CD4-positive, alpha-beta memory T cell (primary cell): ENCODE measurements around the gene IGSF3. TPM values are rescaled to one million over a fixed set of nuclear protein-coding genes. Genes with fewer than 3 reads are reported as not detected.
"Not testable (repeated sequence)": the region's sequence is repeated elsewhere in the genome, so short reads cannot be mapped to it uniquely, and the experiment has no call there.

Experiments
- CTCF ChIA-PET: fragments of 350-600 bp; sonication (Branson Sonifier 250); formaldehyde crosslinking; loops from one replicate; lab custom pipeline; 2021; ENCODE audit warnings: inconsistent platforms; ENCODE audit not compliant: partially characterized antibody; lab: Charles Lee
- POLR2A ChIA-PET: fragments of 350-600 bp; sonication (Branson Sonifier 250); formaldehyde crosslinking; loops from one replicate; lab custom pipeline; 2021; ENCODE audit not compliant: partially characterized antibody; lab: Charles Lee
- DNase-seq, 5 donors: peaks; one replicate each; pipeline versions ENCODE4 v3.0.0 to v3.0.0-alpha.2; 2020 to 2022; ENCODE audit warnings: mixed read lengths in 1 of 5
- H3K27ac ChIP-seq: one replicate; pipeline ENCODE4 v1.7.0; 2013; ENCODE audit warnings: low read depth, low read length
- H3K27me3 ChIP-seq: 2 replicates; pipeline ENCODE4 v1.7.0; 2013; ENCODE audit warnings: mild to moderate bottlenecking, low read length, moderate library complexity; ENCODE audit not compliant: insufficient read depth
- H3K36me3 ChIP-seq: 2 replicates; pipeline ENCODE4 v1.7.0; 2013; ENCODE audit warnings: mild to moderate bottlenecking, low read length, moderate library complexity; ENCODE audit not compliant: insufficient read depth
- H3K4me1 ChIP-seq: 2 replicates; pipeline ENCODE4 v1.7.0; 2013; ENCODE audit warnings: mild to moderate bottlenecking, low read length, moderate library complexity; ENCODE audit not compliant: insufficient read depth
- H3K4me3 ChIP-seq, 2 donors: one replicate each; pipeline ENCODE4 v1.7.0; 2013; ENCODE audit warnings: low read length in 2 of 2, mild to moderate bottlenecking in 1 of 2
- H3K9me3 ChIP-seq, 2 donors: one replicate each; pipeline ENCODE4 v1.7.0; 2013; ENCODE audit warnings: low read length in 2 of 2, control low read depth in 1 of 2; ENCODE audit not compliant: control insufficient read depth in 1 of 2
- H3K27ac Mint-ChIP-seq, 7 donors: one replicate each; pipeline ENCODE4 v1.8.0; 2020 to 2021; ENCODE audit warnings: mixed read lengths in 7 of 7, mild to moderate bottlenecking in 6 of 7, inconsistent platforms in 3 of 7, moderate library complexity in 3 of 7
- H3K27me3 Mint-ChIP-seq, 2 donors: one replicate each; pipeline ENCODE4 v1.8.0; 2020 to 2021; ENCODE audit warnings: mixed read lengths in 2 of 2
- H3K36me3 Mint-ChIP-seq, 2 donors: one replicate each; pipeline ENCODE4 v1.8.0; 2020 to 2021; ENCODE audit warnings: mixed read lengths in 2 of 2, inconsistent platforms in 1 of 2, mild to moderate bottlenecking in 1 of 2
- H3K4me1 Mint-ChIP-seq, 4 donors: one replicate each; pipeline ENCODE4 v1.8.0; 2020 to 2021; ENCODE audit warnings: mixed read lengths in 4 of 4, mild to moderate bottlenecking in 1 of 4
- H3K4me3 Mint-ChIP-seq, 8 donors: one replicate each; pipeline ENCODE4 v1.8.0; 2020 to 2021; ENCODE audit warnings: mixed read lengths in 8 of 8, mild to moderate bottlenecking in 7 of 8, moderate library complexity in 6 of 8, inconsistent platforms in 3 of 8
- H3K9me3 Mint-ChIP-seq, 8 donors: one replicate each; pipeline ENCODE4 v1.8.0; 2020 to 2021; ENCODE audit warnings: mixed read lengths in 8 of 8, mild to moderate bottlenecking in 5 of 8, inconsistent platforms in 3 of 8, moderate library complexity in 1 of 8
- intact Hi-C: fragments of 100-400 bp; cut with micrococcal nuclease; formaldehyde crosslinking; loops from one replicate; pipeline ENCODE4 v1.15.1; 2023
- polyA plus RNA-seq, 2 donors: library from polyadenylated mRNA; unstranded; fragments of 300-500 nt; fragmentation: Illumina TruSeq; gene quantifications; one replicate each; pipeline ENCODE4 v1.2.3, GENCODE V29; 2021
- total RNA-seq, 2 experiments: library from RNA; stranded (reverse); gene quantifications; one replicate each; pipeline ENCODE4 v1.2.3, GENCODE V29; 2021

The IGSF3 gene
- total and polyA plus RNA-seq, 4 experiments from 2014 or later, result 0.06 TPM; not detected in 3

GRCh38 chr1:116591006-116591950 is 76.3 kb downstream of the IGSF3 start:
- H3K4me1 ChIP-seq, H3K36me3 ChIP-seq, POLR2A ChIA-PET, H3K27me3 Mint-ChIP-seq, H3K27ac ChIP-seq, DNase-seq, H3K36me3 Mint-ChIP-seq, H3K4me3 ChIP-seq, H3K4me3 Mint-ChIP-seq, H3K9me3 Mint-ChIP-seq, H3K27ac Mint-ChIP-seq, H3K9me3 ChIP-seq, H3K27me3 ChIP-seq, intact Hi-C loops: not testable (repeated sequence)
- CTCF ChIA-PET, result interaction anchor here (1.2 kb wide), 1 partner anchor 452 kb away, joined by 3 read pairs; no protein-coding TSS in a partner anchor
- peaks cover 0 to 12% (median 7%) of the 10 kb centered on the region in 4 donors for H3K4me1 Mint-ChIP-seq

GRCh38 chr1:116590359-116591005 is 77.1 kb downstream of the IGSF3 start:
- H3K36me3 ChIP-seq, H3K4me3 Mint-ChIP-seq, H3K27ac Mint-ChIP-seq, H3K9me3 ChIP-seq, H3K27me3 ChIP-seq, H3K4me1 ChIP-seq, H3K36me3 Mint-ChIP-seq, intact Hi-C loops, H3K9me3 Mint-ChIP-seq, DNase-seq, POLR2A ChIA-PET, H3K27ac ChIP-seq, H3K4me1 Mint-ChIP-seq, H3K27me3 Mint-ChIP-seq, H3K4me3 ChIP-seq: not testable (repeated sequence)
- CTCF ChIA-PET, result interaction anchor here (0.7 to 1.2 kb wide), 3 partner anchors 44 to 482 kb away, joined by 3 read pairs; no protein-coding TSS in a partner anchor

GRCh38 chr1:116589101-116589735 is 78.3 kb downstream of the IGSF3 start:
- H3K4me1 ChIP-seq, H3K27me3 Mint-ChIP-seq, H3K36me3 Mint-ChIP-seq, POLR2A ChIA-PET, intact Hi-C loops, H3K4me3 ChIP-seq, H3K36me3 ChIP-seq, DNase-seq, H3K9me3 Mint-ChIP-seq, H3K4me3 Mint-ChIP-seq, H3K9me3 ChIP-seq, H3K27me3 ChIP-seq, H3K27ac ChIP-seq, H3K4me1 Mint-ChIP-seq: not testable (repeated sequence)
- peak overlapping the region in 2 of 7 donors; percentile 25 to 29 for H3K27ac Mint-ChIP-seq
- CTCF ChIA-PET, result interaction anchor here (0.6 kb wide), 1 partner anchor 13 kb away, joined by 3 read pairs; no protein-coding TSS in a partner anchor

- Histone ChIP-seq H3K36me3 (no peaks in the 10 kb centered on the region), H3K4me1 (no peaks in the 10 kb centered on the region), H3K4me3 (no peak overlapping the region), H3K27ac (no peak overlapping the region), H3K27me3 (no peaks in the 10 kb centered on the region), H3K9me3 (no peaks in the 10 kb centered on the region)
- ChIA-PET POLR2A (no interaction called here), CTCF (interaction anchor here (3.2 kb wide), 1 partner anchor 8 kb away, joined by 17 read pairs; no protein-coding TSS in a partner anchor)
- Mint-ChIP-seq H3K9me3 (no peaks in the 10 kb centered on the region), H3K4me3 (no peak overlapping the region), H3K27me3 (peaks cover 0 to 3% of the 10 kb centered on the region in 2 donors), H3K36me3 (no peaks in the 10 kb centered on the region), H3K4me1 (no peaks in the 10 kb centered on the region), H3K27ac (peak overlapping the region in 1 of 7 donors; percentile 2)
- intact Hi-C loops, result no loop called here
- DNase-seq, result no peak
Observed at GRCh38 chr1:116587501-116588227, 79.9 kb downstream of the IGSF3 start.

GRCh38 chr1:116586741-116587143 is 80.8 kb downstream of the IGSF3 start:
- Mint-ChIP-seq H3K4me1 (no peaks in the 10 kb centered on the region), H3K27me3 (peaks cover 0 to 3% of the 10 kb centered on the region in 2 donors), H3K4me3 (no peak overlapping the region), H3K9me3 (no peaks in the 10 kb centered on the region), H3K27ac (peak overlapping the region in 1 of 7 donors; percentile 4), H3K36me3 (no peaks in the 10 kb centered on the region)
- no peak for DNase-seq
- intact Hi-C loops, result no loop called here
- ChIA-PET CTCF (interaction anchor here (0.6 to 3.2 kb wide), 2 partner anchors 9 to 12 kb away, joined by 3 to 17 read pairs; no protein-coding TSS in a partner anchor), POLR2A (no interaction called here)
- H3K36me3 ChIP-seq, result no peaks in the 10 kb centered on the region
- no peaks in the 10 kb centered on the region for H3K9me3 ChIP-seq
- H3K27ac ChIP-seq, result no peak overlapping the region
- H3K27me3 ChIP-seq, result no peaks in the 10 kb centered on the region
- H3K4me1 ChIP-seq, result no peaks in the 10 kb centered on the region
- H3K4me3 ChIP-seq, result no peak overlapping the region

GRCh38 chr1:116585886-116586285 is 81.6 kb downstream of the IGSF3 start:
- H3K9me3 ChIP-seq, result no peaks in the 10 kb centered on the region
- Mint-ChIP-seq H3K36me3 (no peaks in the 10 kb centered on the region), H3K27ac (no peak overlapping the region), H3K9me3 (no peaks in the 10 kb centered on the region), H3K4me1 (no peaks in the 10 kb centered on the region), H3K4me3 (no peak overlapping the region), H3K27me3 (peaks cover 0 to 3% of the 10 kb centered on the region in 2 donors)
- ChIA-PET POLR2A (no interaction called here), CTCF (interaction anchor here (3.2 kb wide), 1 partner anchor 10 kb away, joined by 17 read pairs; no protein-coding TSS in a partner anchor)
- no peak overlapping the region for H3K4me3 ChIP-seq
- no peaks in the 10 kb centered on the region for H3K36me3 ChIP-seq
- H3K27ac ChIP-seq, result no peak overlapping the region
- no peak for DNase-seq
- H3K4me1 ChIP-seq, result no peaks in the 10 kb centered on the region
- no peaks in the 10 kb centered on the region for H3K27me3 ChIP-seq
- intact Hi-C loops, result no loop called here
